Measurements from ENCODE around the gene GCHFR.

The GCHFR gene

DNA sequence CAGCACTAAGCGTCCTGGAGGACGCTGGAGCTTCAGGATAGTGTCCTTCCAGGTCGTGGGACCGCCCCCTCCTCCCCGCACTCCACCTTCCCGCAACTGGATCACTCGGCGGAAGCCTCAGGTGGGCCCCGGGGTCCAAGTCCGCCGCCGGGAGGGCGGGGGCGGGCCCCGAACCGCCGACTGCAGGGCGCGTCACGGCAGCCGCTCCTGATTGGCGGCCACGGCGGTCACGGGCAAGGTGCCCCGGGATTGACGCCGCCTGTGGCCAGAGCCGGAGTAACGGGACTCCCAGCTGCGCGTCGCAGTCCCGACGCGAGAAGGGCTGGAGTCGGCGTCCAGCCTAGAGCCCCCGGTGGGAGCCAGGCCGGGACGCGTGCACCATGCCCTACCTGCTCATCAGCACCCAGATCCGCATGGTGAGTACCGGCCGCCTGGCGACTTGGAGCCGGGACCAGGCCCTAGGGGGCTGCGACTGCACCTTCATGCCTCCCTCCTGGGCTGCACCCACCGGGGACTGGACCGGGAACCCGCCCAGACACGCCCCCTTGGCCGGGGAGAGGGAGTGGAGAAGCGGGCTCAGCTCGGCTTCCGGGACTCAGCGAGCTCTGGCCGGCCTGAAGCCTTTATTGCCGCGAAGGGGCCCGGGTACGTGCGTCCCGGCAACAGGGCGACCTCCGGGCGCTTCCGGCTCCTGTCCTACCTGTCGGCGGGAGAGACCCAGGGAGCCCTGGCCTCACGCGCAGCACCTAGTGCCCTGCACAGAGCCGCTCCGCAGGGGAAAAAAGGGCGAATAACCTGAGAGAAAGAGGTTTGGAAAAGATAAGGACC, at the start of gene GCHFR:
Gene GCHFR, plus strand, starts transcription at position 268 of the 828 bp plus-strand sequence. Its CDS starts 113 bp downstream, at position 381.
- H3K27ac ChIP-seq (ENCODE audit: low read depth, low read length) = no peak within 1 kb of the TSS
- H3K4me1 ChIP-seq (ENCODE audit: control insufficient read depth, insufficient read depth, low read length) = peaks cover 3% of the 10 kb centered on the region
- H3K4me3 ChIP-seq (ENCODE audit: low read length) = peak within 1 kb of the TSS; percentile 72
- H3K9ac ChIP-seq (ENCODE audit: low read length) = peak within 1 kb of the TSS; percentile 19
- no peaks in the 10 kb centered on the region for H3K27me3 ChIP-seq (ENCODE audit: control insufficient read depth, insufficient read depth, low read length)
- no peaks in the 10 kb centered on the region for H3K36me3 ChIP-seq (ENCODE audit: control insufficient read depth, insufficient read depth, low read length)

DNA sequence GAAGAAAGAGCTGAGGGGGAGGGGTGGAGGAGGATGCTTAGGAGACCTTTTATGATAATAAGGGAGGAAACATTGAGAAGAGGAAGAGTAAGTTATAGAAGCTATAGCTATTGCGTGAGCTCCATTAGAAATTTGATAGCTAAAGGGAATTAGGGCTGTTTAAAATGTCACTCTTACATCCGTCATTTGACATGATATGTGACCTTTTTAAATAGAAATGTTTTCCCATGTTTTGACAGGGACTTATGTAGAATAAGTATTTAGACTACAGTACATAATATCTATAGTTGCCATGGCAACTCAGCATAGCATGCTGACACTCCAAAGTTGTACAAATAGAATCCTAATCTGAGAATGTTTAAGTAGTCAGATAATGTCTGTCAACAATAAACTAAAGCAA, 49.7 kb upstream of the GCHFR start:
- Histone ChIP-seq H3K4me1 (ENCODE audit: control insufficient read depth, insufficient read depth, low read length) (no peaks in the 10 kb centered on the region), H3K27me3 (ENCODE audit: control insufficient read depth, insufficient read depth, low read length) (no peaks in the 10 kb centered on the region), H3K4me3 (ENCODE audit: low read length) (no peak overlapping the region), H3K27ac (ENCODE audit: low read depth, low read length) (no peak overlapping the region), H3K36me3 (ENCODE audit: control insufficient read depth, insufficient read depth, low read length) (no peaks in the 10 kb centered on the region), H3K9ac (ENCODE audit: low read length) (no peak overlapping the region)

DNA sequence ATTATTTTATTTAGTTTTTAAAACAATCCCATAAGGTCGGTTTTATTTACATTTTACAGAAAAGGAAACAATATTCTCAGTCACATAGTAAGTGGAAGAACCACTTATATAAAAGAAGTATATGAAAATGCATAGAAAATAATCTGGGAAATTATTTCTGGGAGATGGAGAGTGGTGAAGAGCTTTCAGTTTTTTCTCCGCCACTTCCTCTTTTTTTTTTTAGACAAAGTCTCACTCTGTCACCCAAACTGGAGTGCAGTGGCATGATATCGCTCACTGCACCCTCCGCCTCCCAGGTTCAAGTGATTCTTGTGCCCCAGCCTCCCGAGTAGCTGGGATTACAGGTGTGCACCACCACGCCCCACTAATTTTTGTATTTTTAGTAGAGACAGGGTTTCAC, 47.7 kb upstream of the GCHFR start:
- no peak overlapping the region for H3K4me3 ChIP-seq (ENCODE audit: low read length)

DNA sequence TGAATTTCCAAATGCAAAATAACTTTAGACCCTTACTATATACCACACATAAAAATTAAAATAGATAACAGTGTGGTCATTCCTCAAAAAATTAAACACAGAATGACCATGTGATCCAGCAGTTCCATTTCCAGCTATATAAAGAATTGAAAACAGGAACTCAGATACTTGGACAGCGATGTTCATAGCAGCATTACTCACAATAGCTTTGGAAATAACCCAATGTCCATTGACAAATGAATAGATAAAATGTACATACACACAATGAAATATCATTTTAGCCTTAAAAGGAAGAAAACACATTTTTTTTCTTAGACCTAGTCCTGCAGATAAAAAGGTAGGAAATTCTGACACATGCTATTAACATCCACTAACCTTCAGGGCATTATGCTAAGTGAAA, 42.2 kb upstream of the GCHFR start:
- Histone ChIP-seq H3K27me3 (ENCODE audit: control insufficient read depth, insufficient read depth, low read length) (no peaks in the 10 kb centered on the region), H3K4me1 (ENCODE audit: control insufficient read depth, insufficient read depth, low read length) (no peaks in the 10 kb centered on the region), H3K27ac (ENCODE audit: low read depth, low read length) (no peak overlapping the region), H3K36me3 (ENCODE audit: control insufficient read depth, insufficient read depth, low read length) (no peaks in the 10 kb centered on the region), H3K4me3 (ENCODE audit: low read length) (no peak overlapping the region), H3K9ac (ENCODE audit: low read length) (no peak overlapping the region)

More for the DNA sequence above, 47.7 kb upstream of the GCHFR start:
- Histone ChIP-seq H3K4me1 (ENCODE audit: control insufficient read depth, insufficient read depth, low read length) (no peaks in the 10 kb centered on the region), H3K36me3 (ENCODE audit: control insufficient read depth, insufficient read depth, low read length) (no peaks in the 10 kb centered on the region), H3K27me3 (ENCODE audit: control insufficient read depth, insufficient read depth, low read length) (no peaks in the 10 kb centered on the region), H3K27ac (ENCODE audit: low read depth, low read length) (no peak overlapping the region), H3K9ac (ENCODE audit: low read length) (no peak overlapping the region)

DNA sequence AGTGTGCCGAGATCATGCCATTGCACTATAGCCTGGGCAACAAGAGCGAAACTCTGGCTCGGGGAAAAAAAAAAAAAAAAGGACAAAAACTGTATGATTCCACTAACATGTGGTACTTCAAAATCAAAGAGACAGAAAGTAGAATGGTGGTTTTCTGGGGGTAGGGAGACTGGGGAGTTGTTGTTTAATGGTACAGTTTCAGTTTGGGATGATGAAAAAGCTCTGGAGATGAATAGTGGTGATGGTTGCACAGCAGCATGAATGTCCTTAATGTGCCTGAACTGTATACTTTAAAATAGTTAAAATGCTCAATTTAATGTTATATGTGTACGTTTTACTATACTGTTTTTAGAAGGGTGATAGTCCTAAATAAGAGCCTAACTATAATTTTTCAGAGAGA, 41.5 kb upstream of the GCHFR start:
- Histone ChIP-seq H3K4me3 (ENCODE audit: low read length) (no peak overlapping the region), H3K9ac (ENCODE audit: low read length) (no peak overlapping the region), H3K27ac (ENCODE audit: low read depth, low read length) (no peak overlapping the region), H3K36me3 (ENCODE audit: control insufficient read depth, insufficient read depth, low read length) (no peaks in the 10 kb centered on the region), H3K27me3 (ENCODE audit: control insufficient read depth, insufficient read depth, low read length) (no peaks in the 10 kb centered on the region), H3K4me1 (ENCODE audit: control insufficient read depth, insufficient read depth, low read length) (no peaks in the 10 kb centered on the region)

DNA sequence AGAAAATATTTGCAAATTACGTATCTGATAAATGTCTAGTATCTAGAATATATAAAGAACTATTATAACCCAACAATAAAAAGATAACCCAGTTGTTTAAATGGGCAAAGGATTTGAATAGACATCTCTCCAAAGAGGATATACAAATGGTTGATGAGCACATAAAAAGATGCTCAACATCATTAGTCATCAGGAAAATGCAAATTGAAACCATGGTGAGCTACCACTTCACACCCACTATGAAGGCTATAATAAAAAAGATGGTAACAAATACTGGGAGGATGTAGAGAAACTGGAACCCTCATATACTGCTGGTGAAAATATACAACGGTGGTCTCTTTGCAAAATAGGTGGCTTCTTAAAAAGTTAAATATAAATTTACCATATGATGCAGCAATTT, 40.9 kb upstream of the GCHFR start:
- H3K4me3 ChIP-seq (ENCODE audit: low read length) = no peak overlapping the region
- H3K27me3 ChIP-seq (ENCODE audit: control insufficient read depth, insufficient read depth, low read length) = no peaks in the 10 kb centered on the region
- H3K27ac ChIP-seq (ENCODE audit: low read depth, low read length) = no peak overlapping the region
- no peaks in the 10 kb centered on the region for H3K4me1 ChIP-seq (ENCODE audit: control insufficient read depth, insufficient read depth, low read length)
- no peak overlapping the region for H3K9ac ChIP-seq (ENCODE audit: low read length)
- H3K36me3 ChIP-seq (ENCODE audit: control insufficient read depth, insufficient read depth, low read length) = no peaks in the 10 kb centered on the region

GRCh38 chr15:40723919-40724318, 39.9 kb upstream of the GCHFR start:
- Histone ChIP-seq H3K27me3 (ENCODE audit: control insufficient read depth, insufficient read depth, low read length) (no peaks in the 10 kb centered on the region), H3K36me3 (ENCODE audit: control insufficient read depth, insufficient read depth, low read length) (no peaks in the 10 kb centered on the region), H3K9ac (ENCODE audit: low read length) (no peak overlapping the region), H3K27ac (ENCODE audit: low read depth, low read length) (no peak overlapping the region), H3K4me1 (ENCODE audit: control insufficient read depth, insufficient read depth, low read length) (no peaks in the 10 kb centered on the region), H3K4me3 (ENCODE audit: low read length) (no peak overlapping the region)

DNA sequence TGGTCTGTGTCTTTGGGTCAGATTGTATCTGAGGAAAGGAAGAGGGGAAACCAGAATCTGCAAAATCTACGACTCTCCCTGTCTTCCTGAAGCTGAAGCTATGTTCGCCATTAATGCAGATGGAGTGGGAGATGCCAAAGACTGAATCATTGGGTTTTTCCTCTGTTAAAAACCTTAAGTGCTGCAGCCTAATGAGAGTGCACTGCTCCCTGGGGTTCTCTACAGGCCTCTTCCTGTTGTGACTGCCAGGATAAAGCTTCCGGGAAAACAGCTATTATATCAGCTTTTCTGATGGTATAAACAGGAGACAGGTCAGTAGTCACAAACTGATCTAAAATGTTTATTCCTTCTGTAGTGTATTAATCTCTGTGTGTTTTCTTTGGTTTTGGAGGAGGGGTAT, 32.8 kb upstream of the GCHFR start:
- Histone ChIP-seq H3K4me1 (ENCODE audit: control insufficient read depth, insufficient read depth, low read length) (no peaks in the 10 kb centered on the region), H3K36me3 (ENCODE audit: control insufficient read depth, insufficient read depth, low read length) (no peaks in the 10 kb centered on the region), H3K27me3 (ENCODE audit: control insufficient read depth, insufficient read depth, low read length) (no peaks in the 10 kb centered on the region), H3K4me3 (ENCODE audit: low read length) (no peak overlapping the region), H3K27ac (ENCODE audit: low read depth, low read length) (no peak overlapping the region), H3K9ac (ENCODE audit: low read length) (no peak overlapping the region)

DNA sequence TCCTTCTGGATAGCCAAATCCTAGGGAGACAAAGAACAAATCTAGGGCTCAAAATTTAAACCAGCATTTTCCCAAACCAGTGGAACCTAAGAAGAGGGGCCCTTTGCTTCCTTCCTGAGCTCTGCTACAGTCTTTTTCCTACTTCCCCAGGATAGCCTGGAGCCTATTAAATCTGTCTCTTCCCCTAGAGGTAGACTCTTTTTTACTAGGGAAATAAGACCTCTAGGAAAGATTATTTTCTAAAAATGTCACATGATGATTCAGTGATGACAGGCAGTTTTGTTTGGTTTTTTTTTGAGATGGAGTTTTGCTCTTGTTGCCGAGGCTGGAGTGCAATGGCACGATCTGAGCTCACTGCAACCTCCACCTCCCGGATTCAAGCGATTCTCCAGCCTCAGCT, 27.3 kb upstream of the GCHFR start:
- Histone ChIP-seq H3K4me3 (ENCODE audit: low read length) (no peak overlapping the region), H3K36me3 (ENCODE audit: control insufficient read depth, insufficient read depth, low read length) (peaks cover 16% of the 10 kb centered on the region), H3K27me3 (ENCODE audit: control insufficient read depth, insufficient read depth, low read length) (no peaks in the 10 kb centered on the region), H3K27ac (ENCODE audit: low read depth, low read length) (no peak overlapping the region), H3K4me1 (ENCODE audit: control insufficient read depth, insufficient read depth, low read length) (no peaks in the 10 kb centered on the region), H3K9ac (ENCODE audit: low read length) (no peak overlapping the region)

DNA sequence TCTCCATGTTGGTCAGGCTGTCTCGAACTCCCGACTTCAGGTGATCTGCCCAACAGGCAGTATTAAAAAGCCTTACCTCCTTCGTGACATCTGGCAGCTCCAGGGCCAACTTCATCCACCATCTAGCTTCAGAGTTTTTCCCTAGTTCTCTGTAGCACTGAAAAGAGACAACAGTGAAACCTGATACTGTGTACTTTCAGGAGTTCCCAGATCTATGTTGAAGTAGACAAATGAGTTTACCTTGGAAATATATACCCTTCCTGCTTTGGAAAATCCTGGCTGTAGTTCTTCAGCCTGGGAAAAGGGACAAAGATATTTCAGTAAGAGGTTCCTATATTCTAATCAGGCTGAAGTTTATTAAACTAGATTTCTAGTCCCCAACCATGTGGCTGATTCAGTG, 26.8 kb upstream of the GCHFR start:
- no peak overlapping the region for H3K4me3 ChIP-seq (ENCODE audit: low read length)
- peaks cover 16% of the 10 kb centered on the region for H3K36me3 ChIP-seq (ENCODE audit: control insufficient read depth, insufficient read depth, low read length)
- H3K27ac ChIP-seq (ENCODE audit: low read depth, low read length) = no peak overlapping the region
- no peaks in the 10 kb centered on the region for H3K27me3 ChIP-seq (ENCODE audit: control insufficient read depth, insufficient read depth, low read length)
- H3K4me1 ChIP-seq (ENCODE audit: control insufficient read depth, insufficient read depth, low read length) = no peaks in the 10 kb centered on the region
- no peak overlapping the region for H3K9ac ChIP-seq (ENCODE audit: low read length)

DNA sequence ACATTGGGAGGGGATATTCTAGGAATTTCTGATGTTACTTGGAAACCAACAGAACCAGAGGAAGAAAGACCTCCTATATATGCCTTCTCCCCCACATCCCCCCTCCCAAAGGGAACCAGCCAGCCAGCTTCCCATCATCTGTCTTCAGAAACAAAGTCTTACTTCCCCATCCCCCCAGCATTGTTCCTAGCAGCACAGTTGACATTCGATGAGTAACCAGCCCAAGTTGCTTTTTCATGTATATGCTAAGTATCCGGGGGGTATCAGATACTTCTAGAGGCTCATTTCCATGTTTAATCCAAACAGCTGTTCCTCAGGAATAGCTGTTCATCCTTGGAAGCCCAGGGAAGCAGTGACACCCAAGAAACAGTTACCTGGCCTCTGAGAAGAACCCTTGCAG, 24.8 kb upstream of the GCHFR start:
- H3K9ac ChIP-seq (ENCODE audit: low read length) = no peak overlapping the region
- H3K27me3 ChIP-seq (ENCODE audit: control insufficient read depth, insufficient read depth, low read length) = no peaks in the 10 kb centered on the region
- no peaks in the 10 kb centered on the region for H3K4me1 ChIP-seq (ENCODE audit: control insufficient read depth, insufficient read depth, low read length)
- H3K27ac ChIP-seq (ENCODE audit: low read depth, low read length) = no peak overlapping the region
- H3K4me3 ChIP-seq (ENCODE audit: low read length) = no peak overlapping the region
- peaks cover 22% of the 10 kb centered on the region for H3K36me3 ChIP-seq (ENCODE audit: control insufficient read depth, insufficient read depth, low read length)

DNA sequence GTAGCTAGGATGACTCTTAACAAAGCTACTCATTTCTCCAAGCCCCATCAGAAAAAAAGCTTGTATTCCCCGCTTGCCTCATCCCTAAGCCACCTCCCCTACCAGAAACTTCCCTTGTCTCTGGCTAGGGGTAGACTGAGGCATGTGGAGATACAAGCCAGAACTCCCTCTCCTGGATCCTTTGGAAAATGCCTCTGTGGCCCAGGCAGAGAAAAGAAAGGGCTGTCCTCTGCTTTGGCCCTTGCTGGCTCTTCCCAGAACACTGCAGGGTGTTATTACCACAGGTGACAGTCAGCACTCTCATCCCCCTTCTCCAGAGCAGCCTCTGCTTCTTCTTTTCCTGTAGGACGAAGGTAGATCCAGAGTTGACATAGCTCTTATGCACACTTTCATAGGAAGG, 24.0 kb upstream of the GCHFR start:
- Histone ChIP-seq H3K4me1 (ENCODE audit: control insufficient read depth, insufficient read depth, low read length) (no peaks in the 10 kb centered on the region), H3K9ac (ENCODE audit: low read length) (no peak overlapping the region), H3K27ac (ENCODE audit: low read depth, low read length) (no peak overlapping the region), H3K4me3 (ENCODE audit: low read length) (no peak overlapping the region), H3K36me3 (ENCODE audit: control insufficient read depth, insufficient read depth, low read length) (peaks cover 27% of the 10 kb centered on the region), H3K27me3 (ENCODE audit: control insufficient read depth, insufficient read depth, low read length) (no peaks in the 10 kb centered on the region)

DNA sequence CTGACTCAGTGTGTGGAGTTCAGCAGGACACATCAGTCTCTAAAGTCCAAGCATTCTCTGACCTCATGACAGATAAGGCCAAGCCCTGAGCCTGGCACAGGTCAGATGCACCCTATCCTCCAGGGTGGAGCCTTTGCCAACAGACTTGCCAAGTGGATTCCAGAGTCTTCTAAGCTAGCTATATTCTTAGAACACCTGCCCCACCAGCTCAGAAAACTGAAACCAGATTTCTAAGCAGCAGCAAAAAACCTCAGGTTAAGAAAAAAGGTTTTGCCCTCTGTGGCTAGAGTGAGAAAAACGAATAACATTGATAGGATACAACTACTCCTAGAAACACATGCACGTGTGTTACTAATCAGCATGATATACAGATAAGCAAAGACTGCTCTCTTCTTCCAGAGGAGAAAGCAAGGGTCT, 20.4 kb upstream of the GCHFR start:
- no peak overlapping the region for H3K9ac ChIP-seq (ENCODE audit: low read length)
- H3K4me3 ChIP-seq (ENCODE audit: low read length) = no peak overlapping the region
- H3K27ac ChIP-seq (ENCODE audit: low read depth, low read length) = no peak overlapping the region
- H3K27me3 ChIP-seq (ENCODE audit: control insufficient read depth, insufficient read depth, low read length) = no peaks in the 10 kb centered on the region
- no peaks in the 10 kb centered on the region for H3K4me1 ChIP-seq (ENCODE audit: control insufficient read depth, insufficient read depth, low read length)
- H3K36me3 ChIP-seq (ENCODE audit: control insufficient read depth, insufficient read depth, low read length) = peaks cover 26% of the 10 kb centered on the region

Data from rectal smooth muscle tissue (tissue), 1 donor.